ENCODE measurements around the gene PER3.

DNA sequence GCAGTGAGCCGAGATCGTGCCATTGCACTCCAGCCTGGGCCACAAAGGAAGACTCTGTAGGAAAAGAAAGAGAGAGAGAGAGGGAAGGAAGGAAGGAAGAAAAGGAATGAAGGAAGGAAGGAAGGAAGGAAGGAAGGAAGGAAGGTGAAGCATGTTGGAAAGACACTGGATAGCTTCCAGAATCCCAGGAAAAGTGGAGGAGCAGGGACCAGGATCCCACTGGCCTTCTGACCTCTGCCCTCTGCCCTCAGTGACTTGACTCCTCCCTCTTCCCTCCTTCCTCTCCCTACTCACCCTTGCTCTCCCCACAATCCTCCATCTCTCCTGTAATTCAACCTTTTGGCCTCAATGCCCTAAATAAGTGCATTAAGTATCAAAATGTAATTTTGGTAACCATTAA is 72.9 kb downstream of the PER3 start:
- TF ChIP-seq, protein P1, sequence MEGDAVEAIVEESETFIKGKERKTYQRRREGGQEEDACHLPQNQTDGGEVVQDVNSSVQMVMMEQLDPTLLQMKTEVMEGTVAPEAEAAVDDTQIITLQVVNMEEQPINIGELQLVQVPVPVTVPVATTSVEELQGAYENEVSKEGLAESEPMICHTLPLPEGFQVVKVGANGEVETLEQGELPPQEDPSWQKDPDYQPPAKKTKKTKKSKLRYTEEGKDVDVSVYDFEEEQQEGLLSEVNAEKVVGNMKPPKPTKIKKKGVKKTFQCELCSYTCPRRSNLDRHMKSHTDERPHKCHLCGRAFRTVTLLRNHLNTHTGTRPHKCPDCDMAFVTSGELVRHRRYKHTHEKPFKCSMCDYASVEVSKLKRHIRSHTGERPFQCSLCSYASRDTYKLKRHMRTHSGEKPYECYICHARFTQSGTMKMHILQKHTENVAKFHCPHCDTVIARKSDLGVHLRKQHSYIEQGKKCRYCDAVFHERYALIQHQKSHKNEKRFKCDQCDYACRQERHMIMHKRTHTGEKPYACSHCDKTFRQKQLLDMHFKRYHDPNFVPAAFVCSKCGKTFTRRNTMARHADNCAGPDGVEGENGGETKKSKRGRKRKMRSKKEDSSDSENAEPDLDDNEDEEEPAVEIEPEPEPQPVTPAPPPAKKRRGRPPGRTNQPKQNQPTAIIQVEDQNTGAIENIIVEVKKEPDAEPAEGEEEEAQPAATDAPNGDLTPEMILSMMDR (conservative IDR thresholded peaks at IDR 0.05; ENCODE audit: low read depth, low read length), result no peak
- no peak for TF ChIP-seq BHLHE40 (IDR thresholded peaks at IDR 0.05; ENCODE audit: low read depth, low read length)
